Measurements from ENCODE around the gene SLC9A4.

SLC9A4 gene

DNA sequence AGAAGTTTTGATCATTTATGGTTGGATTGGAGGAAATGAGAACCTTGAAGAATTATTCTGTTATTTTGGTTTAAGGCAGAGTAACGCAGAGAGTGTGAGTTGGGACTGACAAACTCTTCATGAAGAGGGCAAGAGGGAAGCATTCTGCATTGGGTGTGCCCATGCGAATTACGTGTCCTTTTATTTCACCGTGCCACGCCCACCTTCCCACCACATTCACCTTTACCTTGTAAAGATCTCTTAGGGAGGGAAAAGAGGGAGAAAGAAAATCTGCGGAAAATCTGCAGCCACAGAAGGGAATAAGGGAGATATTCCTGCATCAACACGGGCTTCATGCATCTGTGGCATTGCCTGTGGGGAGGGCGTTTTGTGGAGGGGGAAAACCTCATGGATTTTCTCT, 31.8 kb downstream of the SLC9A4 start:
- DNase-seq = no peak

DNA sequence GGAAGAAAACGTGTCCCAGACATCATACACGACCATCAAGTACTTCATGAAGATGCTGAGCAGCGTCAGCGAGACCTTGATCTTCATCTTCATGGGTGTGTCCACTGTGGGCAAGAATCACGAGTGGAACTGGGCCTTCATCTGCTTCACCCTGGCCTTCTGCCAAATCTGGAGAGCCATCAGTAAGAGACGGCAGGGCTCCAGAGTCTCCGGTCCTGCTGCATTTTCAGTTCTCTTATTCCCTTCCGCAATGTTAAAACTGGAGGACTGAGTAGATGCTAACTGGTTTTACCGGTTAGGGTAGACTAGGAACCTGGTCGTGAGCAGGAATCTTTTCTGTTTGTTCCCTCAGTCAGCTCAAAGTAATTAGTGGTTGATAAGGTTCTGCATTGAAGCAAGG, 32.3 kb downstream of the SLC9A4 start:
- no peak for DNase-seq

DNA sequence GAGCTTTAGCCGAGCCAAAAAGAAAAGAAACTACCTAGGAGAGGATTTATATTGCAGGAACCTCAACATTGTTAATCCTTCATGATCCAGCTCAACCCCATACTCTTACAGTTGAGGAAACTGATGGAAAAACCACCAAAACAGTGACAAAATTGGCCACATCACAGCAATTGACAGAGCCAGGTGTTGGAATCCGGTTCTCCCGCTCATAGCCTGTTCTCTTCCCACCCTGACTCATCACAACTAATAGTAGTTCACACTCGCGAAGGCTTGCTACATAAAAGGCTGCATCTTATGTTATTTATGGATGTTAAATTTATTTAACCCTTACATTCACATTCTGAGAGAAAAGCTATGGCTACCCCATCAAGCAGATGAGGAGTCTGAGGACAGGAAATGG, 33.7 kb downstream of the SLC9A4 start:
- DNase-seq = no peak

DNA sequence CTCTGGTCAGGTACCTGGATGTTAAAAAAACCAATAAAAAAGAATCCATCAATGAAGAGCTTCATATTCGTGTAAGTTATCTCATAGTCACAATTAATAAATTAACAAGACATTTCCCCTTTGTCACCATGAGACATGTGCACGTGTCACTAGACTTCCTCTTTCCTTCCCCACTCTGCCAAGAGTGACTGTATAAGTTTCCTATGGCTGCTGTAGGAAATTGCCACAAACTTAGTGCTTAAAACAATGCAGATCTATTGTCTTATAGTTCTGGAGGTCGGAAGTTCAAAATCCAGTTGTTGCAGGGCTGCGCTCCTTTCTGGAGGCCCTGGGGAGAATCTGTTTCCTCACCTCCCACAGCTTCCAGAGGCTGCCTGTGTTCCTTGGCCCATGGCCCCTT, 35.8 kb downstream of the SLC9A4 start:
- DNase-seq = no peak

DNA sequence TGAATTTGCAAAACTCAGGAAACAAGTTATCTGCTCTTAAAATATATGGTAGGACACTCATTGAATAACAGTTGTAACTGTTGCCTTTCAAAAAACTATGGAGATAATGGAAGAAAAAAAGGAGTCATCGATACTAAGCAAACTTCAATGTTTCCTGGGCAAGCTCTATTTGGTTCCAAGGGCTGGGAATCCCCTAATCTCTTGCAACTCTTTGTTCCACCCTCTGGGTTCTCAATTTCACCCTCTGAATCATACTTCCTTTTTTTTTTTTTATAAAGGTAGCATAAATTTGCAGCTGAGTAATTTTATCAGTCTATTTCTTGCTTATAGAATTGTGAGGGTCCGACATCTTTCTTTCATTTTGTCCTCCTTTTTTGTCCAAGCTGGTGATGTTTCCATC, 36.7 kb downstream of the SLC9A4 start:
- DNase-seq = no peak

DNA sequence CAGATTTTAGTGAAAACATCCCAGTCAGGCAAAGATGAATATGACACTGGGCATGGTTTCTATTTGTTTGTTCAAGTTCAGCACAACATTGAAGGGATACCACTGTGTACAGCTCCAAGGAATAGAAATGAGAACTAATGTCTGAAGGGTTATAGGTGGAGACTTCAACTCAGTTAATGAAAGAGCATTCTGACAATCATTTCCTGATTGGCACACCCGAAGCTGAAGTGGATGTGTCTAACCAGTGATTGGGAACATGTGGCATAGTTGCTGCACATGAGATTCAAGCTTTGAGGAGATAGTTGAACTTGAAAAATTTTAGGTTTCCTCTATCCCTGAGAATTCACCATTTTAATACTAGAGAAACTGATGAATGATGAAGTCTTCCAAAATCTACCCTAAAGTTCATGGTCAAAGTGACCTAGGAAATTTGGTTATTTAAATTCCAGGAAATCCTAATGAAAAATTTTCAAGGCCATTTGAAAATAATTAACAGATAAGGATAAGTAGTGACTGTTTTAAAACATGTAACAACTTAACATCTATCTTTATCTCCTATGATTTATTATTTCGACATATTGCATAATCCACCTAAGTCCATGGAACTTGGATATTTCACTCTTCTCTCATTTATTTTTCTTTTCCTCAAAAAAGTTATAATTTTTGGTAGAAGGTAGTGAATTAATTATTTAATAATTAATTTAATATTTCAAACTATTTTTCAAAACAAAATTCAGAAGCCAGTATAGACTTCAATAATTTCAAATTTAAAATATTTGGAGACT, 38.0 kb downstream of the SLC9A4 start:
- no peak for DNase-seq

DNA sequence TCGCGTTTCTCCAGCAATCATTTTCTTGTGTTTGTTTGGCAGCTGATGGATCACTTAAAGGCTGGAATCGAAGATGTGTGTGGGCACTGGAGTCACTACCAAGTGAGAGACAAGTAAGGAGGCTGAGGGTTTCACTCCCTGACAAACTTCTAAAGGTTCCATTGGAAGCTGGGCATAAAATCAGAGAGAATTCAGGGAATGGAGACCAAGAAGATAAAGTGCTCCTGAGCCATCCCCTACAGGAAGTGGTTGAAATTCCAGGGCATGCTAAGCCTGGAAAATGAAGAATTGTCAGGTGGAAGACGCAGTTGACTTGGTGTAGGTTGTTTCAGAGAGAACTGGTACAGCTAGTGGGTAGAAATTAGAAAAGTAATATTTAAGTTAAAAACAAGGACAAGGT, 39.1 kb downstream of the SLC9A4 start:
- no peak for DNase-seq

DNA sequence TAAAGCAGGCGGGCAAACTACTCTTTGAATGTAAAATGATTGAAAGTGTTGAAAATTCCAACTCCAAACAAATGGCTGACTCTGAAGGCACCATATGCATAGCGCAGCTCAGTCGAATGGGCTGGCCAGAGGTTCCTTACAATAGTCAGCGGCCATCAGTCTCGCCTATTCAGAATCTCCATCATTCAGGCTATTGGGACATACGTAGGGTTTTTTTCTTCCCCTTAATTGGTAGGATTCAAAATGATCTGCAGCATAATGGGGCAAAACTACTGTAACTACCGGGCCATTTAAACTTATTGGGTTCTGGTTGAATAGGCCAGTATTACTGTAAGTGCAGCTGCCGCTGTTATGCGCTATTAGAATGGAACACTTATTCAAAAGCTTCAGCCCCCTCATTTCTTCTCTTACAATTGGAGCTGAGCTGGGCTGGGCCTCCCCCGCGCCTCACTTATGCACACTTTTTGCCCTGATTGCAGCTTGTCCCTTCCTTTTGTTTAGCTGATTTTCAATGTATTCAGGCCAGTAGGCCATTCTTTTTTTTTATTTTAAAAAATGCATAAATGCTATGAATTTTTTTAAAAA, 40.4 kb downstream of the SLC9A4 start:
- no peak for DNase-seq

DNA sequence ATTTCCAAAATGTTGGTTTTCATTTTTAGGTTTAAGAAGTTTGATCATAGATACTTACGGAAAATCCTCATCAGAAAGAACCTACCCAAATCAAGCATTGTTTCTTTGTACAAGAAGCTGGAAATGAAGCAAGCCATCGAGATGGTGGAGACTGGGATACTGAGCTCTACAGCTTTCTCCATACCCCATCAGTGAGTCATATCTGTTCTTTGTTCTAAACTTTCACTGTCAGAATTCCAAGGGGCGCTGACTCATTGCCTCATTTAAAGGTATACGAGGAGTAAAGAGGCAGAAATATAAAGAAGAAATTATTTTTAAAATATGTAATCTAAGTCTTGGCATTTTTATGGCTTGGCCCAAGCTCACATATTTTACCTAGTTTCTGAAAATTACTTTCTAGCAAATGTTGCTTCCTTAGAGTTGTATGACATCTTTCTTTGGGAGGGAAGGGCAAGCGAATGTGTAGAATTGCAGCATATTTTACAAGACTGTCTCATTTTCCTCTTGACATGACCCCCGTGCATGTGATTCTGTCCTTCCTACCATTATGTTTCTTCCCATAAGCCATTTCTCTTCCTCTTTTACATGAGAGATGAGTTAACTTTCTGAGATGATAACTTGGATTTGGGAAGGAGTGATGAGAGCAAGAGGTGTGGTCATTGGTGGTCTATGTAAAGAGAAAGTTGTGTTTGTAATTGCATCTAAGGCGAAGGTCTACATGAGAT, 41.2 kb downstream of the SLC9A4 start:
- no peak for DNase-seq

DNA sequence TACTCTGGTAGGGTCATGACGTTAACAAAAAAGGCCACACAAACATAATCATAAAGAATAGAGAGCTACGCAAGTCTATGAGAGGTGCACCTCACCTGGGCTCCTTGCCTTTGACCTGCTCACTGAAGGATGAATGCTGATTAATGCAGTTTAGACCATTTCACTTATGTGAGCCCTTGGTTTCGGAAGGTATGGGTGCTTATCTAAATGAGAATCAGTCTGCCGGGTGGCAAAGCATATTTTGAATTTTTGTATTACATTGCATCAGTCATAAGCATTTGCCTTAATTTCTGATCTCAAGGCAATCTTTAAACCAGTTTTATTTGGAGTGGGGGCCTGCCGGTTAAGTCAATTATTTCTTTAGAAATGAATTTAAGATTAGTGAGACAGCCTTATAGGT, 42.8 kb downstream of the SLC9A4 start:
- DNase-seq = no peak

DNA sequence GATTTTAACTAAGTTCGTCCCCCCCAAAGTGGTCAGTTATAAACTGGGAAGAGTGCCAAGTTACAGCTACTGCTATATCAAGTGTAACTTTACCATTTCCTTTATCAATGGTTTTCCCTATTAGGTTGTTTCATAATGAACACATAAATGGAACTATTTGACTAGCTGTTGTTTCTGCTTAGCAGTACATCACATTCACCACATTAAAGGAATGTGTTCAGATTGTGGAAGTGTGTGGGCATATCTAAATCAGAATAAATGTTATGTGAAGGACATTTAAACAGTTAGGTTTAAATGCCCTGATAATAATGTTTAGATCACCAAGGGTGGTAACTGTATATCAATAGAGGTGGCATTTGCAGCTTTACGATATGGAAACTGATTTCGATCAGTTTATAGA, 45.1 kb downstream of the SLC9A4 start:
- no peak for DNase-seq

DNA sequence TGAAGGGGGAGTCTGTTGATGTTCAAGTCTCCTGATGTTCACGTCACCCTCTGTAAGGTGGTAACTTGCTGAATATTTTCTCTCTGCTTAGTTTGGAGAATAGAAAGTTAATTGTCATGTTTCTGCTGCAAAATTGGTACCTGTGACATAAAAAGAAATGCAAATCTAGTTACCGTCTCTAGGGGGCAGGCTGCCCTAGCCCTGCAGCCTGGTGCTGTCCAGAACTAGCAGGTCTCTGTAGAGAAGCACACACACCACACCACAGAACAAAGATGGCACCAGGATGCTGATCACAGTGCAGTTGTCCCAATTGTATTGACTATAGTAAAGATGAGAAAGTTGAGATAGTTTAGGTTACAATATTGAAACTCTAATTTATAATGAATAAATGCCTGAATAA, 47.0 kb downstream of the SLC9A4 start:
- no peak for DNase-seq

DNA sequence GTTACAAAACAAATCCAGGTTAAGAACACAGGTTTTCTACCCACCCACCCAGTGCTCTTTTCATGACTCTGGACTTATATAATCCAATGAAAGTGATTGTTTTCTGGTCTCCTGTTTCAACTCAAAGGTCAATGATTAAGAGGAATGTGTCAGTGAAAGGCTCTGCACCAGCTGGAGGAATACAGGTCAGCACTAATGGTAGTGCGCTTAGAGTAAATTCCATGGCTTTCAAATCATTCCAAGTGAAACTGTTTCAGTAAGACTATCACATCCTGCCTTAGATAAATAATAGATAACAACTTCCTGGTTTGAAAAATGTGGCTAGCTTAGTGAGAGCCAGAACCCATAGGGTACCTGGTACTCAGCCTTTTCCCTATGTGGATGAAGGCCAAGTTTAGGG, 47.8 kb downstream of the SLC9A4 start:
- DNase-seq = no peak

DNA sequence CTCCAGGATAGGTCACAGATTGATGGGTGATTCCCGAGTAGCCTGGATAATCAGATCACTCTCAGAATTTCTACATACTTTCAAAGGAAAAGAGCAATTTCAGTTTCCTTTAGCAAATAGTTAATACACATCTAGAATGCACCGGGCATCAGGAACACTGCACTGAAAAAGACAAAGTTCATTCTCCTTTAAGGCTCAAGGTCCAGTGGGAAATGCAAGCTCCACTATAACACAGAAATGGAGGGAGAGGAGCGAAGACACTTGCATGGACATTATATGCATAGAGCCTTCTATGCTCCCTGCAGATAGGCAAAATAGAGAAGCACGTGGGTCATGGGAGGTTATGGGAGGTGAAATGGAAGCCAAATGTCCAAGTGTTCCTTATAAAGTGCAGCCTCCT, 49.1 kb downstream of the SLC9A4 start:
- no peak for DNase-seq

DNA sequence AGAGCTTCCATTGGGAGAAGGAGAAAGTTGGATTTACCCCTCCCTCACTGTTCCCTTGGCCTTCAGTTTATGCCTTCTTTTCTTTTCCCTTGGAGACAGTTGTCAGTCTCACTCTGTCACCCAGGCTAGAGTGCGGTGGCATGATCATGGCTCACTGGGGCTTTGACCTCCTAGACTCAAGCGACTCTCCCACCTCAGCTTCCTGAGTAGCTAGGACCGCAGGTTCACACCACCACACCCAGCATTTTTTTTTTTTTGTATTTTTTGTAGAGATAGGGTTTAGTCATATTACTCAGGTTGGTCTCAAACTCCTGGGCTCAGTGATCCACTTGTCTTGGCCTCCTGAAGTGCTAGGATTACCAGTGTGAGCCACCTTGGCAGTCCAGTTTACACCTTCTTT, 49.9 kb downstream of the SLC9A4 start:
- no peak for DNase-seq

DNA sequence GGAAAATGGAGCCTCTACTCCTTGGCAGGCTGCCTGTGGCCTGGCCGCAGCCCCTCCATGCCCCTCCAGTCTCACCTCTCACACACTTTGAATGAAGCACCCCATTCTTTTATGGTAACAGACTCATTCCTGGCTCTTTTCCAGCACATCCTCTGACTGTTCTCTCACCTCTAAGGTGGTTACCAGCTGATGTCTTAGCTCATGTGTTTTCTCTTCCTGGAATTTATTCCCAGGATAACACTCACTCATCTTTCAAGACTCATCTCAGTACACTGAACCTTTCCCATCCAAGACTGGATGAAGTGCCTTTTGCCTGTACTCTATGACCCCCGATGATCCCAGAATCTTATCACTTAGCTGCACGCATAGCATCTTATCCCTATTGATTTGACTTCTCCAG, 50.6 kb downstream of the SLC9A4 start:
- DNase-seq = no peak

DNA sequence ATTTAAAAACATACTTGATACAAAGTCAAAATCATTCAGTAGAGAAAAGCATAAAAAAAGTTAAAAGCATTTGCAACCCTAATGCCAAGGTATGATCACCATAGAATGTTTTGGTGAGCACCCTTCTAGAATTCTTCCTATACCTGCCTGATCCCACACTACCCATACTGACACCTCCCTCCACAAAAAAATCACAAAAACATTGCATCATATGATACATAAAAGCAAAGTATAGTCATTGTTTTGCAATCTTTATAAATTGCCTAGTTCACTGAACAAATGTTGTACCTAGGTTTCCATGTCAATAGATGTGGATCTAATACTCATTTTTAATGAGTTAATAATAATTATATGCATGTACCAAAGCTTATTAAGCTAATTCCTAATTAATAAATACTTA, 54.1 kb downstream of the SLC9A4 start:
- DNase-seq = no peak

DNA sequence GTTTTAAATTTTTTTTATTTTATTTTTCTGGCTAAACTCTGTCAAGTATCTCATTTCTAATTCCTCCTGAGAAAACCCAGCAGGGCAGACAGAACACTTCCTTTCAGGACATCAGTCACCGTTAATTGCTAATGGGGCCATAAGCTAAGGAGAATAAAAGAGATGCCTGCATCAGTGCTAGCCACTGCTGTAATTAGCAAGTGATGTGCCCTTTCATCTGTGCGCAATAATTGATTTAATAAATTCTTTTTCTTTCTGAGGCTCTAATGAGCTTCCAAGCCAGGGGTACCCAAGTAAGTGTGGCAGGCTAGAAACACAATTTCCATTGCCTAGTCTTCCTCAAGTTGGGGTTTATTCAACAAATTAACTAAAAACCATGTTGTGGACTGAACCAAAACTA, 65.5 kb downstream of the SLC9A4 start:
- no peak for DNase-seq

DNA sequence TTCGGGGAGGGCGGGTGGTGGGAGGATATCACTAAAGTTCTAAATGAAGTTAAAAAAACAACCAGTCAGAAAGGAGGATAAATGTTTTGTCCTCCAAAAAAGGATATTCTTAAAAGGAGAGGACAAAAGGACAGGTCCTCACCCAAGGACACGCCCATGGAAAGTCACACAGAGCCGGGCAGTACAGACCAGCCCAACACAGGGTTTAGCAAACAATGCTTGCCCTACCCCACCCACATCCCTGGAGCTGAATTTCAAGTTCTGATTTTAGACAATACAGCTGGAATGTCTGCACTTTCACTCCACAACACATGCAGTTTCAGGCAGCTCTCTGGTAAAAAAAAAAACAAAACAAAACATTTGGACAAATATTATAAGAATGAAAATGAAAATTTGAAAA, 67.9 kb downstream of the SLC9A4 start:
- DNase-seq = no peak

DNA sequence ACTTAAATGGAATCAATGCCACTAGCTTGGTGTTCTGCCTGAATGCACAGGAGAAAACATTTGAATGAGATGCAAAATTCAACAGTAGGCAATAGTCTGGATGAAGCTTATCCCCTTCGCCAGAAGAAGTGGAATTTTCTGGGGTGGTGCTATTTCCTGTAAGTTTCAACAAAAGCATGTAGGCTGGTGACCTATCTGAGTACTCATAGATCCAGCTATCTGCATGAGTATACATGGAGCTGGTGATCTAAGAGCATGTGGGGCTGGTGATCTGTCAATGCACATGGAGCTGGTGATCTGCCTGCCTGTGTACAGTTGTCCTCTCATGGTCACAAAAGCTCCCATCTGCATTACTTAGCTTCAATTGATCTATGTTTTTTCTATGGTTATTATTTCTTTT, 71.2 kb downstream of the SLC9A4 start:
- DNase-seq = no peak

DNA sequence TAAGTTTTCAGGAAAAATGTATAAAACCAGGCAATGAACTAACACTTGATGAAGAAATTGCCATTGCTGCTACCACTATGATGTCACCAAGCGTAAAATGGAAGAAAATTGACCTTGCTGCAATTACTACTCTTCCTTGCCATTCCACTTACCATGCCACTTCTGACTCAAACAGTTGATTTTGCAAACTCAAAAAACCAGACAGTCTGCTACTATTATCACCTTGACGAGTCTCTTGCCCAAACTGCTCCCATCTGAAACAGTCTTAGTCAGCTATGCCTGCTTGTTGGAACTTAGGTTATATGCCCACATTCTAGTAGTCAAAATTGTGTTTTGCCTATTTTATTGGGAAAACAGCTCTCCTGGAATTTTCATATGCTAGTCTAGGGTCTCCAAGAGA, 74.4 kb downstream of the SLC9A4 start:
- DNase-seq = no peak

DNA sequence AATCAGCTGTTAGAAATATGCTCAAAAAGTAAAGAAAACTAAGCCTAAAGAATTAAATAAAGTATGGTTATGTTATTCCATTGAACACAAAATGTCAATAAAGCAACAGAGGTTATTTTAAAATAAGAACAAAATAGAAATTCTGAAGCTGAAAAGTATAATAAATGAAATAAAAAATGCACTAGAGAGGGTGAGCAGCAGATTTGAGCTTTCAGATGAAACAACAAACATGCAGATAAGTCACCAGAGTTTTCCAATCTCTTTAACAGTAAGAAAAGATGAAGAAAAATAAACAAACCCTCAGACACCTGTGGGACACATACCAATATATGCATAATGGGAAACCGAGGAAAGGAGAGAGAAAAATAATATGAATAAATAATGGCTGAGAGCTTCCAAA, 76.0 kb downstream of the SLC9A4 start:
- DNase-seq = no peak

DNA sequence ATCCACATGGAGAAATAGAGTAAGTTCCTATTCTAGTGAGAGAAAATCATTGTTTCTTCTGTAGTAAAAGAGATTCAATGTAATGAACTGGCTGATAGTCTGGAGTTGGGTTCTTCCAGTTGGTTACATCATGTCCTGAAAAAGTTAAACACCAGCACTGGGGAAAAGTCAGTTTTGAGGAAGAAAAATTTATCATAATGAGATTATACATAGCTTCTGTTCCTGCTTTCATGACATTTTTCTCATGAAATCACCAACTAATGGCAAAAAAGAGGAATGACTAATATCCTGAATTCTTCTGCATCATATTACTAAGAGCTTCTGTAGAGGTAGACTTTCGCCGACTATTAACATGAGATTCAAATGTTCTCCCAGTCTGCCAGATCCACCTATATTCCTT, 77.1 kb downstream of the SLC9A4 start:
- no peak for DNase-seq

DNA sequence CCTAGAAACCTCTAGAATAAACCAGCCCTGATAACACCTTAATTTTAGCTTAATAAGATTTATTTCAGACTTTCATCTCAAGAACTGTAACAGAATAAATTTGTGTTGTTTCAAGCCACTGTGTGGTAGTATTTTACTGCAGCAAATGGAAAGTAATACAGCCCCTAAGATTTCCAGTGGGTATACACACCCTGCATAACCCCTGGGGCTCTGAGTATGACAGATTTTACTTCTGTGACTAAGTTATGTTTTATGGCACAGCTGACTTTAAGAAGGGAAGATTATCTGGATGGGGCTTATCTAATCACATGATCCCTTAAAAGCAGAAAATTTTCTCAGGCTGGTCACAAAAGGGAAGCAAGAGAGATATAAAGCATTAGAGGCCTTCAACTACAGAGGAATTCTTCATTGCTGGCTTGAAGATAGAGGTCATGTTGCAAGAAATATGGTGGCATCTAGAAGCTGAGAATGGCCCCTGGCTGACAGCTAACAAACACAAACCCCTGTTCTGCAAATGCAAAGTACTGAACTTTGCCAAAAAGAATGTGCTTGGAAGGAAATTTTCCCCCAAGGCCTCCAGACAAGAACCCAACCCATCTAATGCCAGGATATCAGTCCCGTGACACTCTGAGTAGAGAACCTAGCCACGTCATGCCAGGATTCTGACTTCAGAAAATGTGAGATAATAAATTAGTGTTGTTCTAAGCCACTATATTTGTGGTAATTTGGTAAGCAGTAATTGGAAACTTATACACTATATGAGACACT, 78.5 kb downstream of the SLC9A4 start:
- no peak for DNase-seq

Data from activated naive CD4-positive, alpha-beta T cell treated with Interleukin-2 at 50 U/mL for 16 hours (primary cell).